ENCODE results near the gene PACRG. TPM values are rescaled to one million over a fixed set of nuclear protein-coding genes. Genes with fewer than 3 reads are reported as not detected.
A peak's percentile ranks its signal among the peaks of the same experiment; 100 is the strongest.

Gene PACRG
- total and polyA plus RNA-seq, 5 donors from 2014 or later: 0.44 to 1.2 (median 0.87) TPM; not detected in 2

GRCh38 chr6:162778603-162779002 lies 50.8 kb downstream of the PACRG start:
- H3K36me3 Mint-ChIP-seq: no peaks in the 10 kb centered on the region
- no peaks in the 10 kb centered on the region for H3K4me1 ChIP-seq (ENCODE audit: control insufficient read depth, insufficient read depth, low read length, poor library complexity, severe bottlenecking)
- no peak overlapping the region for H3K4me3 ChIP-seq (ENCODE audit: low read depth, low read length)
- H3K27ac ChIP-seq (ENCODE audit: insufficient read depth, low read length, poor library complexity, severe bottlenecking): no peak overlapping the region
- no peaks in the 10 kb centered on the region for H3K27me3 Mint-ChIP-seq
- H3K27ac Mint-ChIP-seq: no peak overlapping the region
- no peak for DNase-seq
- H3K4me3 Mint-ChIP-seq: no peak overlapping the region
- no peaks in the 10 kb centered on the region for H3K9me3 ChIP-seq (ENCODE audit: control insufficient read depth in 2 of 2, low read length in 2 of 2)
- no peaks in the 10 kb centered on the region for H3K27me3 ChIP-seq (ENCODE audit: control insufficient read depth, insufficient read depth, low read length)
- no peaks in the 10 kb centered on the region for H3K4me1 Mint-ChIP-seq
- ATAC-seq (ENCODE audit: low read depth in 2 of 2): no peak
- H3K9me3 Mint-ChIP-seq: peaks cover 0 to 18% (median 2%) of the 10 kb centered on the region in 7 donors
- H3K36me3 ChIP-seq (ENCODE audit: control insufficient read depth, insufficient read depth, low read length): no peaks in the 10 kb centered on the region

DNA sequence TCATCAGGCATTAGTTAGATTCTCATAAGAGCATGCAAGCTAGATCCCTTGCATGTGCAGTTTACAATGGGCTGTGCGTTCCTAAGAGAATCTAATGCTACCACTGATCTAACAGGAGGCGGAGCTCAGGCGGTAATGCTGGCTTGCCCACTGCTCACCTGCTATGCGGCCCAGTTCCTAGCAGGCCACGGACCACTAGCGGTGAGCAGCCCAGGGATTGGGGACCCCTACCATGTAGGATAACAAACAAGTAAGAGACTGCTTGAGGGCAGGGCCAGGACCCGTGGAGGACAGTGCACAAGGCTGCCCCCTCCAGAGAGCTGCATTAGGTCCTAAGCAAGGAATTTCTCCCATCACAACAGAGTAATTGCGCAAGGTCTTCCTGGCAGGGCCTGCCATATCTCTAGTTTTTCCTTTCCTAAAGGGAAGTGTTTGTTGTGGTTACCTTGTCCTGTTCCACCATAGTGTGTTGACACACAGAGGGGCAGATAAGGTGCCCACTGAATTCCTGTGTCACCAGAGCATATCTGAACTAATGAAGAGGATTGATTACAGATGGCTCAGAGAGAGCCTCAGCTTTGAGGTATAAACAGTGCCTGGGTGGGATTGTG lies 58.0 kb downstream of the PACRG start:
- no peak overlapping the region for H3K4me3 ChIP-seq (ENCODE audit: low read depth, low read length)
- Mint-ChIP-seq H3K4me1 (no peaks in the 10 kb centered on the region), H3K27ac (no peak overlapping the region), H3K9me3 (peaks cover 0 to 18% (median 2%) of the 10 kb centered on the region in 7 donors), H3K36me3 (no peaks in the 10 kb centered on the region), H3K4me3 (no peak overlapping the region), H3K27me3 (no peaks in the 10 kb centered on the region)
- no peak for DNase-seq
- no peak overlapping the region for H3K27ac ChIP-seq (ENCODE audit: insufficient read depth, low read length, poor library complexity, severe bottlenecking)
- H3K27me3 ChIP-seq (ENCODE audit: control insufficient read depth, insufficient read depth, low read length): no peaks in the 10 kb centered on the region
- ATAC-seq (ENCODE audit: low read depth in 2 of 2): peak in 1 of 2 donors; percentile 31
- H3K4me1 ChIP-seq (ENCODE audit: control insufficient read depth, insufficient read depth, low read length, poor library complexity, severe bottlenecking): no peaks in the 10 kb centered on the region
- H3K36me3 ChIP-seq (ENCODE audit: control insufficient read depth, insufficient read depth, low read length): no peaks in the 10 kb centered on the region
- H3K9me3 ChIP-seq (ENCODE audit: control insufficient read depth in 2 of 2, low read length in 2 of 2): no peaks in the 10 kb centered on the region

- DNase-seq (peak in 1 of 3 donors; percentile 24), ATAC-seq (ENCODE audit: low read depth in 2 of 2) (peak in 1 of 2 donors; percentile 31)
- H3K4me1 Mint-ChIP-seq: peaks cover 0 to 7% (median 1%) of the 10 kb centered on the region in 4 donors
- H3K36me3 ChIP-seq (ENCODE audit: control insufficient read depth, insufficient read depth, low read length): no peaks in the 10 kb centered on the region
- H3K36me3 Mint-ChIP-seq: no peaks in the 10 kb centered on the region
- H3K27me3 Mint-ChIP-seq: peaks cover 5% of the 10 kb centered on the region
- H3K27ac ChIP-seq (ENCODE audit: insufficient read depth, low read length, poor library complexity, severe bottlenecking): no peak overlapping the region
- no peaks in the 10 kb centered on the region for H3K9me3 ChIP-seq (ENCODE audit: control insufficient read depth in 2 of 2, low read length in 2 of 2)
- H3K4me3 Mint-ChIP-seq: peak overlapping the region in 3 of 4 donors; percentile 7 to 51 (median 42)
- H3K27me3 ChIP-seq (ENCODE audit: control insufficient read depth, insufficient read depth, low read length): no peaks in the 10 kb centered on the region
- no peaks in the 10 kb centered on the region for H3K4me1 ChIP-seq (ENCODE audit: control insufficient read depth, insufficient read depth, low read length, poor library complexity, severe bottlenecking)
- peaks cover 0 to 7% (median 0%) of the 10 kb centered on the region in 7 donors for H3K9me3 Mint-ChIP-seq
- no peak overlapping the region for H3K27ac Mint-ChIP-seq
- H3K4me3 ChIP-seq (ENCODE audit: low read depth, low read length): no peak overlapping the region
Measured at GRCh38 chr6:162798546-162799266, 70.9 kb downstream of the PACRG start.

DNA sequence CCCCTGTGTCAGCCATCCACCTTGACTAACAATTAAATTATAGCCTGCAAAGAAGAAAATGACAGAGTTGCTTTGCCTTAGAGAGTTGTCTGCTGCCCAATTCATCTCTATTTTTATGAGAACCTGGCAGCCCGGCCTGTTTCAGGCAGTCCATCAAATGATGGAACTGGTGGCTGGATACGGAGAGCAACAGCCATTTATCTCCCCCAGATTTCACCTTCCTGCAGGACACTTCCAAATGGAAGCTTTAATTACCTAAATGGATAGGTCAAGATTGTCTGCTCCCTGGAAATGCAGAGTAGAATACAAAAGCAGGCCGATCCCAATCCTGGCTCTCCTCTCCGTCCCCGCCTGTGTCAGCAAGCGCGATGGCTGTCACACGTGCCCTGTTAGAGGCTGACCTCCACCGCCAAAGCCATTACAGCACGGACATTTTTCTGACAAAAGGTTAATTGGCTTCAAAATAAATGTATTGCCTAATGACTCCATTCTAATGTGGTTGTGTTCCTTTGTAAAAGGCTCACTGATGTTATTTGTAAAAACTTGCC lies 86.7 kb downstream of the PACRG start:
- no peak overlapping the region for H3K4me3 Mint-ChIP-seq
- no peaks in the 10 kb centered on the region for H3K36me3 Mint-ChIP-seq
- no peak for ATAC-seq (ENCODE audit: low read depth in 2 of 2)
- no peak for DNase-seq
- H3K27ac Mint-ChIP-seq: no peak overlapping the region
- no peaks in the 10 kb centered on the region for H3K4me1 Mint-ChIP-seq
- H3K9me3 Mint-ChIP-seq: peaks cover 0 to 10% (median 2%) of the 10 kb centered on the region in 7 donors
- no peak overlapping the region for H3K27ac ChIP-seq (ENCODE audit: insufficient read depth, low read length, poor library complexity, severe bottlenecking)
- H3K27me3 Mint-ChIP-seq: no peaks in the 10 kb centered on the region
- no peaks in the 10 kb centered on the region for H3K27me3 ChIP-seq (ENCODE audit: control insufficient read depth, insufficient read depth, low read length)
- no peaks in the 10 kb centered on the region for H3K9me3 ChIP-seq (ENCODE audit: control insufficient read depth in 2 of 2, low read length in 2 of 2)
- no peaks in the 10 kb centered on the region for H3K36me3 ChIP-seq (ENCODE audit: control insufficient read depth, insufficient read depth, low read length)
- H3K4me3 ChIP-seq (ENCODE audit: low read depth, low read length): no peak overlapping the region
- no peaks in the 10 kb centered on the region for H3K4me1 ChIP-seq (ENCODE audit: control insufficient read depth, insufficient read depth, low read length, poor library complexity, severe bottlenecking)

DNA sequence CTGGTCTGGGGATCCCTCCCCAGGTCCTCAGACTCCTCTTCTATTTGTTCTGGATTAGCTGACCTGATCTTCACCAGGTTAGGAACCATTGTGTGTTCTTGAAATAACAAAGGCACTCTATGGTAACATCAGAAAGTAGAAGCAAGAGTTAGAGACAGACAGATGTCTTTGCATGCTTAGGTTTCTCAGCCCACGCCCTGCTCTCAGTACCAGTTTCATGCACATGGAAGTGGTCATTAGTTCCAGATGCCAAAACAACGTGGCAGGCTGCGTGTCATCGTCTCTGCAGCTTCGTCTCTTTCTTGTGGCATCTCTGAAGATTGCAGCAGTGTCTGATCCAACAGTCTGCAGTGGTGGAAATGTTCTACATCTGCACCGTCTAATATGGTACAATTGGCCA lies 89.4 kb downstream of the PACRG start:
- Histone ChIP-seq H3K9me3 (ENCODE audit: control insufficient read depth in 2 of 2, low read length in 2 of 2) (no peaks in the 10 kb centered on the region), H3K27me3 (ENCODE audit: control insufficient read depth, insufficient read depth, low read length) (no peaks in the 10 kb centered on the region), H3K4me1 (ENCODE audit: control insufficient read depth, insufficient read depth, low read length, poor library complexity, severe bottlenecking) (no peaks in the 10 kb centered on the region), H3K4me3 (ENCODE audit: low read depth, low read length) (no peak overlapping the region), H3K27ac (ENCODE audit: insufficient read depth, low read length, poor library complexity, severe bottlenecking) (no peak overlapping the region), H3K36me3 (ENCODE audit: control insufficient read depth, insufficient read depth, low read length) (no peaks in the 10 kb centered on the region)
- Mint-ChIP-seq H3K36me3 (no peaks in the 10 kb centered on the region), H3K4me1 (no peaks in the 10 kb centered on the region), H3K27me3 (no peaks in the 10 kb centered on the region), H3K9me3 (no peaks in the 10 kb centered on the region), H3K27ac (no peak overlapping the region), H3K4me3 (no peak overlapping the region)
- no peak for DNase-seq
- ATAC-seq (ENCODE audit: low read depth in 2 of 2): no peak

GRCh38 chr6:162819284-162819683 lies 91.5 kb downstream of the PACRG start:
- Histone ChIP-seq H3K27me3 (ENCODE audit: control insufficient read depth, insufficient read depth, low read length) (no peaks in the 10 kb centered on the region), H3K4me3 (ENCODE audit: low read depth, low read length) (no peak overlapping the region), H3K9me3 (ENCODE audit: control insufficient read depth in 2 of 2, low read length in 2 of 2) (no peaks in the 10 kb centered on the region), H3K27ac (ENCODE audit: insufficient read depth, low read length, poor library complexity, severe bottlenecking) (no peak overlapping the region), H3K4me1 (ENCODE audit: control insufficient read depth, insufficient read depth, low read length, poor library complexity, severe bottlenecking) (no peaks in the 10 kb centered on the region), H3K36me3 (ENCODE audit: control insufficient read depth, insufficient read depth, low read length) (no peaks in the 10 kb centered on the region)
- Mint-ChIP-seq H3K4me1 (no peaks in the 10 kb centered on the region), H3K9me3 (no peaks in the 10 kb centered on the region), H3K36me3 (no peaks in the 10 kb centered on the region), H3K27me3 (no peaks in the 10 kb centered on the region), H3K4me3 (no peak overlapping the region), H3K27ac (no peak overlapping the region)
- no peak for DNase-seq
- ATAC-seq (ENCODE audit: low read depth in 2 of 2): no peak

DNA sequence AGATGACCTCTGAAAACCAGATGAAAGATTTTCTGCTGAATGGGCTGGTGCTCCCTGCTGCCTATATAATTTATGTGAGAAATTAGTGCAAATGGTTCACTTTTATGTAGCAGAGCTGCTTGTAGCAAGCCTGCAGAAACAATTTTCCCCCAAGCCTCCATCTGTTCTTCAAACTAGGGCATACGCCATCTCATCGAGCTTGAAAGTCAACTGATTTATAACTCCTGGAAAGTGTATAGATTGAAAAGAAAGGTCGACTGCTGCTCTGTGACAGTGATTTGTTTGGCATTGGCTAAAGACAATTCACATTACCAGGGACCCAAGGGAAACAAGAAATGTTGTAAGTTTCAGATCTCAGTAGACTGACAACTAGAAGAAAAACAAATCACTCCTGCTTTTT lies 93.3 kb downstream of the PACRG start:
- no peaks in the 10 kb centered on the region for H3K4me1 Mint-ChIP-seq
- H3K4me3 ChIP-seq (ENCODE audit: low read depth, low read length): no peak overlapping the region
- H3K27ac Mint-ChIP-seq: no peak overlapping the region
- no peaks in the 10 kb centered on the region for H3K36me3 ChIP-seq (ENCODE audit: control insufficient read depth, insufficient read depth, low read length)
- H3K4me1 ChIP-seq (ENCODE audit: control insufficient read depth, insufficient read depth, low read length, poor library complexity, severe bottlenecking): no peaks in the 10 kb centered on the region
- no peaks in the 10 kb centered on the region for H3K36me3 Mint-ChIP-seq
- DNase-seq (no peak), ATAC-seq (ENCODE audit: low read depth in 2 of 2) (no peak)
- no peaks in the 10 kb centered on the region for H3K9me3 Mint-ChIP-seq
- no peaks in the 10 kb centered on the region for H3K27me3 ChIP-seq (ENCODE audit: control insufficient read depth, insufficient read depth, low read length)
- no peak overlapping the region for H3K27ac ChIP-seq (ENCODE audit: insufficient read depth, low read length, poor library complexity, severe bottlenecking)
- H3K27me3 Mint-ChIP-seq: no peaks in the 10 kb centered on the region
- H3K4me3 Mint-ChIP-seq: no peak overlapping the region
- H3K9me3 ChIP-seq (ENCODE audit: control insufficient read depth in 2 of 2, low read length in 2 of 2): no peaks in the 10 kb centered on the region
